Lung (tissue), 12 donors: ENCODE results near the gene OCSTAMP. TPM values are rescaled to one million over a fixed set of nuclear protein-coding genes. Genes with fewer than 3 reads are reported as not detected.

Experiments used
- ATAC-seq: fragments of 200-7000 bp; cut with Tn5 transposase; one replicate; pipeline ENCODE4 v1.9.1; 2020; ENCODE audit warnings: moderate number of reproducible peaks; ENCODE audit not compliant: insufficient read depth, low FRiP score
- DNase-seq, 3 donors: peaks; one replicate each; pipeline ENCODE4 v3.0.0-alpha.2; 2013 to 2017
- H3K27ac ChIP-seq, 2 donors: one replicate each; pipeline ENCODE4 v1.5.1; 2013; ENCODE audit warnings: mild to moderate bottlenecking in 2 of 2, moderate library complexity in 2 of 2, control low read depth in 1 of 2, inconsistent platforms in 1 of 2, low read depth in 1 of 2, low read length in 1 of 2
- H3K27me3 ChIP-seq, 3 donors: one replicate each; pipeline ENCODE4 v1.5.1; 2013; ENCODE audit warnings: low read length in 2 of 3; ENCODE audit not compliant: control insufficient read depth in 3 of 3, insufficient read depth in 3 of 3
- H3K36me3 ChIP-seq, 4 donors: one replicate each; pipeline ENCODE4 v1.5.1; 2013; ENCODE audit warnings: low read length in 4 of 4, mild to moderate bottlenecking in 1 of 4, moderate library complexity in 1 of 4; ENCODE audit not compliant: control insufficient read depth in 4 of 4, insufficient read depth in 4 of 4
- H3K4me1 ChIP-seq, 5 donors: one replicate each; pipeline ENCODE4 v1.5.1; 2013; ENCODE audit warnings: low read length in 5 of 5, mild to moderate bottlenecking in 2 of 5, moderate library complexity in 1 of 5; ENCODE audit not compliant: control insufficient read depth in 5 of 5, insufficient read depth in 5 of 5
- H3K4me3 ChIP-seq: one replicate; pipeline ENCODE4 v1.5.1; 2013; ENCODE audit warnings: mild to moderate bottlenecking, control low read depth, moderate library complexity
- H3K9ac ChIP-seq, 2 donors: one replicate each; pipeline ENCODE4 v1.5.1; 2013; ENCODE audit warnings: low read length in 2 of 2, control low read depth in 1 of 2; ENCODE audit not compliant: insufficient read depth in 1 of 2
- H3K9me3 ChIP-seq, 4 donors: one replicate each; pipeline ENCODE4 v1.5.1; 2013; ENCODE audit warnings: low read length in 3 of 4, mild to moderate bottlenecking in 1 of 4, moderate library complexity in 1 of 4; ENCODE audit not compliant: control insufficient read depth in 4 of 4, insufficient read depth in 3 of 4
- WGBS, 2 donors: extraction: QIAGEN DNeasy Blood & Tissue Kit; methylation state at CpG; one replicate each; pipeline ENCODE4 v1.1.7; 2013; 5-methylcytosine and 5-hydroxymethylcytosine counted together
- polyA plus RNA-seq, 2 donors: library from polyadenylated mRNA; stranded (reverse); fragments of 200-250 nt; gene quantifications; one replicate each; pipeline ENCODE4 v1.2.1, GENCODE V29; 2013
- total RNA-seq, 2 donors: library from RNA; depleted of rRNA in 1 of 2; stranded (reverse); fragments of >200 nt in 1 of 2; gene quantifications; one replicate each; pipeline ENCODE4 v1.2.1, GENCODE V29; 2014 to 2021
- TF ChIP-seq, protein P1 (sequence below): IDR thresholded peaks from 2 replicates; pipeline ENCODE4 v1.5.1; 2012; ENCODE audit warnings: mild to moderate bottlenecking; ENCODE audit errors: control extremely low read depth, extremely low read depth
- donor health status: control.
- donor health status: control.
- donor health status: Bipolar disorder and iron deficiency.
- donor health status: healthy.
- donor health status: DM: yes; HTN: yes; CAD: no.

Gene OCSTAMP
- total and polyA plus RNA-seq, 4 donors = 0.11 TPM; not detected in 3

DNA sequence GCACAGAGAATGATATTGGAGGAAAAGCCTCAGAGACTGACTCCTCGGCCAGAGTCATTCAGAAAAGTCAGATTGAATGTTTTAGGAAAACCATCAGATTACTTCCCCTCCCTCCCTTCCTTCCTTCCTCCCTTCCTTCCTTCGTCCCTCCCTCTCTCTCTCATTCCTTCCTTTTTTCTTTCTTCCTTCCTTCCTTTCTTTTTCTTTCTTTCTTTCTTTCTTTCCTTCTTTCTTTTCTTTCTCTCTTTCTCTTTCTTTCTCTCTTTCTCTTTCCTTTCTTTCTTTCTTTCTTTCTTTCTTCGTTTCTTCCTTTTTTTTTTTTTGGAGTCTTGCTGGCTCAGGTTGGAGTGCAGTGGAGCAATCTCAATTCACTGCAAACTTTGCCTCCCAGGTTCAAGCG, 7.4 kb downstream of the OCSTAMP start:
- no peak for ATAC-seq
- H3K36me3 ChIP-seq = no peaks in the 10 kb centered on the region
- no peak overlapping the region for H3K27ac ChIP-seq
- DNase-seq = no peak
- peaks cover 0 to 4% (median 0%) of the 10 kb centered on the region in 4 donors for H3K9me3 ChIP-seq
- WGBS, 2 donors = 65 to 71% methylated on average over 4 of the region's 4 CpGs
- H3K4me1 ChIP-seq = peaks cover 0 to 4% (median 0%) of the 10 kb centered on the region in 5 donors
- no peak overlapping the region for H3K4me3 ChIP-seq
- TF ChIP-seq, protein P1, sequence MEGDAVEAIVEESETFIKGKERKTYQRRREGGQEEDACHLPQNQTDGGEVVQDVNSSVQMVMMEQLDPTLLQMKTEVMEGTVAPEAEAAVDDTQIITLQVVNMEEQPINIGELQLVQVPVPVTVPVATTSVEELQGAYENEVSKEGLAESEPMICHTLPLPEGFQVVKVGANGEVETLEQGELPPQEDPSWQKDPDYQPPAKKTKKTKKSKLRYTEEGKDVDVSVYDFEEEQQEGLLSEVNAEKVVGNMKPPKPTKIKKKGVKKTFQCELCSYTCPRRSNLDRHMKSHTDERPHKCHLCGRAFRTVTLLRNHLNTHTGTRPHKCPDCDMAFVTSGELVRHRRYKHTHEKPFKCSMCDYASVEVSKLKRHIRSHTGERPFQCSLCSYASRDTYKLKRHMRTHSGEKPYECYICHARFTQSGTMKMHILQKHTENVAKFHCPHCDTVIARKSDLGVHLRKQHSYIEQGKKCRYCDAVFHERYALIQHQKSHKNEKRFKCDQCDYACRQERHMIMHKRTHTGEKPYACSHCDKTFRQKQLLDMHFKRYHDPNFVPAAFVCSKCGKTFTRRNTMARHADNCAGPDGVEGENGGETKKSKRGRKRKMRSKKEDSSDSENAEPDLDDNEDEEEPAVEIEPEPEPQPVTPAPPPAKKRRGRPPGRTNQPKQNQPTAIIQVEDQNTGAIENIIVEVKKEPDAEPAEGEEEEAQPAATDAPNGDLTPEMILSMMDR = no peak
- peaks cover 10 to 17% (median 11%) of the 10 kb centered on the region in 3 donors for H3K27me3 ChIP-seq
- H3K9ac ChIP-seq = no peak overlapping the region

DNA sequence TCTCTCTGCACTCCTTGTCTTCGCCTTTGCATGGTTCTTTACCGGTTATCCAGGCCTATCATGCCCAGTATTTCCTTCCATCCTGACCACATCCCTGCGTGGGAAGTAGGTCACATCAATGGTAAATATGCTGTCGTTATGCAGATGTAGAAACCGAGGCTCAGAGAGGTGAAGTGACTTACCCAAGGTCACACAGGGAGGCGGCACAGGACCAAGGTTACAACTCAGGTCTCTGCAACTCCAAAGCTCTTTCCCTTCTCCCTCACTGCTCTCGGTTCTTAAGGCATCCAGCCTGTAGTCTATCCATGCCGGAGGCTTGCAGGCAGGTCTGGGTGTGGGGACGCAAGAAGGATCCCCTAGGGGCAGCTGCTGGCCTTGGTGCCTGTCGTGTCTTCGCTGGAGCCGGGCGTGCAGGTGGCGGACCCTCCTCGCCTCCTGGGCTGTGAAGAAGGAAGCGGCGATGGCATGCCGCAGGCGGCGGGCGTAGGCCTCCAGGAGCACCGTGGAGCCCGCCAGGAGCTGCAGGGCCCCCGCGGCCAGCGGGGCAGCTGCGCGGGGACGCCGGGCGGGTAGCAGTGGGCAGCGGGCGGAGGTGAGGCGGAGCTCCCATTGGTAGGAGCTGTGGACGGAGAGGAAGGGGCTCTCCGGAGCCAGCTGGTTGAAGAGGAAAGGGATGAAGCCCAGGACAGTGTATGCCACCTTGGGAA, 9.1 kb downstream of the OCSTAMP start:
- TF ChIP-seq, protein P1 = no peak
- Histone ChIP-seq H3K36me3 (no peaks in the 10 kb centered on the region), H3K4me3 (no peak overlapping the region), H3K27ac (no peak overlapping the region), H3K9ac (no peak overlapping the region), H3K27me3 (peaks cover 11 to 20% (median 14%) of the 10 kb centered on the region in 3 donors), H3K9me3 (peaks cover 0 to 4% (median 0%) of the 10 kb centered on the region in 4 donors), H3K4me1 (peaks cover 0 to 4% (median 0%) of the 10 kb centered on the region in 5 donors)
- WGBS, 2 donors = 65 to 69% methylated on average over 36 of the region's 36 CpGs
- DNase-seq (no peak), ATAC-seq (no peak)

DNA sequence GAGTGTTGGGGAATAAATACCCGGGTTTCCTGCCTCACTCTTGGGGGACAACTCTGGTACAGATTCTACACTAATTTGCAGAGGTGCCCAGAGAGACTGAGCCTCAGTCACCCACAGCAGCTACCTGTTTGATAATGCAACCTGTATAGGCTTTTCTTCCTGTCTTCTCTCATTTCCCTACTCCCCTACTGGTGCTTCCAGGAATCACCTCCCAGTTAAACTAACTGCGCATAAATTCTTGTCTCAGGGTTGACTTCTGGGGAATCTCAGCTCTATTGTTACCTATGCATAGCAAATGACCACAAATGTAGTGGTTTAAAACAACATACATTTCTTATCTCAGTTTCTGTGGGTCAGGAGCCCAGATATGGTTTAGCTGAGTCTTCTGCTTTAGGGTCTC, 11.3 kb downstream of the OCSTAMP start:
- no peak overlapping the region for H3K27ac ChIP-seq
- 83 to 95% methylated on average over 2 of the region's 2 CpGs for WGBS, 2 donors
- ATAC-seq = no peak
- H3K9me3 ChIP-seq = no peaks in the 10 kb centered on the region
- TF ChIP-seq, protein P1 = no peak
- H3K4me1 ChIP-seq = no peaks in the 10 kb centered on the region
- DNase-seq = no peak
- peaks cover 11 to 23% (median 14%) of the 10 kb centered on the region in 3 donors for H3K27me3 ChIP-seq
- no peaks in the 10 kb centered on the region for H3K36me3 ChIP-seq
- H3K4me3 ChIP-seq = no peak overlapping the region
- no peak overlapping the region for H3K9ac ChIP-seq
